ENCODE data around the gene TM4SF4.

DNA sequence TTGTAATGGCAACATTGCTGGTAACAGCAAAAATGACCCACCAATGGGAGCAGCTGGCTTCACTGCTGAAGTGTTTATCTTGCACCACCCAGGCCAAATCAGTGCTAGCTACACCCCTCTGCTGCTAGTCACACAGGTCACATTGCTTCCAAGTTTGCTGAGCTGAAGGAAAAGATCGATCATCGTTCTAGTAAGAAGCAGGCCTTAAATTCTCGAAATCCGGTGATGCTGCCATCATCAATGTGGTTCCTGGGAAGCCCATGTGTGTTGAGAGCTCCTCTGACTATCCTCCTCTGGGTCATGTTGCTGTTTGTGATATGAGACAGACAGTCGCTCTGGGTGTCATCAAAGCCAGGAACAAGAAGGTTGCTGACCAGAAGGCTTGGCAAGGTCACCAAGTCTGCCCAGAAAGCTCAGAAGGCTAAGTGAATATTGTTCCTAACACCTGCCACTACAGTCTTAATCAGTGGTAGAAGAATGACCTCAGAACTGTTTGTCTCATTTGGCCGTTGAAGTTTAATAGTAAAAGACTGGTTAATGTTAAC is 21.2 kb downstream of the TM4SF4 start:
- TF ChIP-seq POLR2A (IDR thresholded peaks at IDR 0.05) (no peak), POLR2AphosphoS5 (IDR thresholded peaks at IDR 0.05) (no peak)
- TF ChIP-seq, protein P1, sequence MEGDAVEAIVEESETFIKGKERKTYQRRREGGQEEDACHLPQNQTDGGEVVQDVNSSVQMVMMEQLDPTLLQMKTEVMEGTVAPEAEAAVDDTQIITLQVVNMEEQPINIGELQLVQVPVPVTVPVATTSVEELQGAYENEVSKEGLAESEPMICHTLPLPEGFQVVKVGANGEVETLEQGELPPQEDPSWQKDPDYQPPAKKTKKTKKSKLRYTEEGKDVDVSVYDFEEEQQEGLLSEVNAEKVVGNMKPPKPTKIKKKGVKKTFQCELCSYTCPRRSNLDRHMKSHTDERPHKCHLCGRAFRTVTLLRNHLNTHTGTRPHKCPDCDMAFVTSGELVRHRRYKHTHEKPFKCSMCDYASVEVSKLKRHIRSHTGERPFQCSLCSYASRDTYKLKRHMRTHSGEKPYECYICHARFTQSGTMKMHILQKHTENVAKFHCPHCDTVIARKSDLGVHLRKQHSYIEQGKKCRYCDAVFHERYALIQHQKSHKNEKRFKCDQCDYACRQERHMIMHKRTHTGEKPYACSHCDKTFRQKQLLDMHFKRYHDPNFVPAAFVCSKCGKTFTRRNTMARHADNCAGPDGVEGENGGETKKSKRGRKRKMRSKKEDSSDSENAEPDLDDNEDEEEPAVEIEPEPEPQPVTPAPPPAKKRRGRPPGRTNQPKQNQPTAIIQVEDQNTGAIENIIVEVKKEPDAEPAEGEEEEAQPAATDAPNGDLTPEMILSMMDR (IDR thresholded peaks at IDR 0.05), result no peak

All from suprapubic skin (tissue), 4 donors.